H1 (cell line): ENCODE data around the gene TMEM54. TPM values are rescaled to one million over a fixed set of nuclear protein-coding genes. Genes with fewer than 3 reads are reported as not detected.

Source experiments
- CTCF ChIA-PET: fragments of 300-600 bp; sonication (Branson Sonifier 250); formaldehyde crosslinking; loops from one replicate; lab custom pipeline; 2021; ENCODE audit not compliant: partially characterized antibody; lab: Charles Lee
- POLR2A ChIA-PET: fragments of 300-600 bp; sonication (Branson Sonifier 250); formaldehyde crosslinking; loops from one replicate; lab custom pipeline; 2021; ENCODE audit warnings: inconsistent platforms; ENCODE audit not compliant: partially characterized antibody; lab: Charles Lee
- DNase-seq, 2 experiments: peaks; one replicate each; pipeline versions ENCODE4 v3.0.0 to v3.0.0-alpha.2; 2010 to 2022; ENCODE audit warnings: low spot score in 2 of 2, low read depth in 1 of 2, mixed read lengths in 1 of 2
- FAIRE-seq: peaks from 2 replicates; lab custom pipeline; 2011; peaks lifted over from hg19 to GRCh38; lab: Jason Lieb, UNC
- H2AFZ ChIP-seq: 2 replicates; pipeline ENCODE4 v1.8.1; 2012; ENCODE audit warnings: low read length, inconsistent platforms
- H2AK5ac ChIP-seq: 2 replicates; pipeline ENCODE4 v1.6.1; 2013; ENCODE audit warnings: low read depth, low read length
- H2BK120ac ChIP-seq: replicated peaks from 2 replicates; pipeline ENCODE3; 2013; ENCODE audit warnings: low read depth, low read length, inconsistent platforms
- H2BK12ac ChIP-seq: 2 replicates; pipeline ENCODE4 v1.6.1; 2013; ENCODE audit warnings: low read depth, low read length
- H2BK15ac ChIP-seq: 2 replicates; pipeline ENCODE4 v1.6.1; 2013; ENCODE audit warnings: low read length
- H2BK20ac ChIP-seq: 2 replicates; pipeline ENCODE4 v1.6.1; 2013; ENCODE audit warnings: low read length
- H2BK5ac ChIP-seq: 2 replicates; pipeline ENCODE4 v1.6.1; 2013; ENCODE audit warnings: low read depth, low read length
- H3K14ac ChIP-seq: 2 replicates; pipeline ENCODE4 v1.6.1; 2013; ENCODE audit warnings: inconsistent platforms; ENCODE audit not compliant: insufficient read length
- H3K18ac ChIP-seq: 2 replicates; pipeline ENCODE4 v1.6.1; 2013; ENCODE audit warnings: low read length; ENCODE audit errors: extremely low read depth
- H3K23ac ChIP-seq: 2 replicates; pipeline ENCODE4 v1.6.1; 2013; ENCODE audit warnings: inconsistent platforms; ENCODE audit not compliant: insufficient read length
- H3K23me2 ChIP-seq: 2 replicates; pipeline ENCODE4 v1.6.1; 2013; ENCODE audit warnings: low read depth, low read length
- H3K27ac ChIP-seq: 2 replicates; pipeline ENCODE4 v1.6.1; 2011; ENCODE audit warnings: low read depth, low read length, inconsistent platforms
- H3K27me3 ChIP-seq, 4 experiments: replicated peaks in 1 of 4; 1 replicate in 1 of 4; 2 replicates in 3 of 4; pipeline versions ENCODE4 v1.6.1 to v1.8.1; 2011 to 2013; ENCODE audit warnings: low read length in 3 of 4, mild to moderate bottlenecking in 3 of 4, inconsistent platforms in 2 of 4, mixed read lengths in 2 of 4, moderate library complexity in 1 of 4; ENCODE audit not compliant: control insufficient read depth in 3 of 4, insufficient read depth in 3 of 4; ENCODE audit errors: extremely low read depth in 1 of 4
- H3K36me3 ChIP-seq, 4 experiments: 2 replicates each; pipeline versions ENCODE4 v1.6.1 to v1.8.1; 2011 to 2013; ENCODE audit warnings: mild to moderate bottlenecking in 4 of 4, low read length in 3 of 4, moderate library complexity in 2 of 4, control low read depth in 1 of 4, inconsistent platforms in 1 of 4; ENCODE audit not compliant: insufficient read depth in 4 of 4, control insufficient read depth in 2 of 4
- H3K4ac ChIP-seq: replicated peaks from 2 replicates; pipeline ENCODE3; 2013; ENCODE audit warnings: low read length, low read depth, mixed read lengths, inconsistent platforms; ENCODE audit not compliant: insufficient read length
- H3K4me1 ChIP-seq, 4 experiments: replicated peaks in 1 of 4; 1 replicate in 1 of 4; 2 replicates in 3 of 4; pipeline versions ENCODE4 v1.6.1 to v1.8.1; 2011 to 2013; ENCODE audit warnings: low read length in 3 of 4, inconsistent platforms in 2 of 4, mixed read lengths in 1 of 4; ENCODE audit not compliant: insufficient read depth in 4 of 4, control insufficient read depth in 3 of 4
- H3K4me2 ChIP-seq, 2 experiments: 2 replicates each; pipeline versions ENCODE4 v1.6.1 to v1.8.1; 2011 to 2013; ENCODE audit warnings: low read depth in 2 of 2, low read length in 2 of 2, control low read depth in 1 of 2, inconsistent platforms in 1 of 2, mild to moderate bottlenecking in 1 of 2; ENCODE audit not compliant: insufficient read depth in 1 of 2
- H3K4me3 ChIP-seq, 4 experiments: fragments of 200-600, 300-600 bp in 1 of 4; sonication (generic), shearing (Covaris generic), sonication (Bioruptor Twin) in 1 of 4; 2 replicates each; pipeline versions ENCODE4 v1.5.1 to v1.8.1; 2011 to 2016; ENCODE audit warnings: low read length in 4 of 4, low read depth in 3 of 4, control low read depth in 2 of 4, inconsistent platforms in 2 of 4, mild to moderate bottlenecking in 2 of 4, mixed read lengths in 1 of 4, moderate library complexity in 1 of 4; ENCODE audit not compliant: insufficient read depth in 2 of 4; ENCODE audit errors: extremely low read depth in 1 of 4
- H3K56ac ChIP-seq: replicated peaks from 2 replicates; pipeline ENCODE3; 2013; ENCODE audit warnings: low read depth, mild to moderate bottlenecking, mixed read lengths, low read length, inconsistent platforms; ENCODE audit not compliant: insufficient read length
- H3K79me1 ChIP-seq: 2 replicates; pipeline ENCODE4 v1.6.1; 2013; ENCODE audit warnings: low read depth, low read length, control low read depth
- H3K79me2 ChIP-seq, 2 experiments: 2 replicates each; pipeline versions ENCODE4 v1.6.1 to v1.8.1; 2012 to 2013; ENCODE audit warnings: low read length in 2 of 2, mild to moderate bottlenecking in 2 of 2, inconsistent platforms in 1 of 2; ENCODE audit not compliant: insufficient read depth in 2 of 2, control insufficient read depth in 1 of 2
- H3K9ac ChIP-seq, 4 experiments: replicated peaks in 1 of 4; 1 replicate in 1 of 4; 2 replicates in 3 of 4; pipeline versions ENCODE4 v1.6.1 to v1.8.1; 2011 to 2013; ENCODE audit warnings: low read depth in 3 of 4, low read length in 3 of 4, control low read depth in 2 of 4, mild to moderate bottlenecking in 2 of 4, moderate library complexity in 2 of 4, inconsistent platforms in 1 of 4; ENCODE audit errors: extremely low read depth in 1 of 4
- H3K9me3 ChIP-seq, 2 experiments: 2 replicates each; pipeline versions ENCODE4 v1.6.1 to v1.8.1; 2012 to 2013; ENCODE audit warnings: mild to moderate bottlenecking in 2 of 2, moderate library complexity in 2 of 2, control low read depth in 1 of 2, inconsistent platforms in 1 of 2, low read depth in 1 of 2, low read length in 1 of 2, mixed read lengths in 1 of 2; ENCODE audit not compliant: insufficient read depth in 2 of 2
- H4K20me1 ChIP-seq, 2 experiments: replicated peaks in 1 of 2; 2 replicates each; pipeline versions ENCODE3 to v1.8.1; 2011 to 2013; ENCODE audit warnings: inconsistent platforms in 2 of 2, low read length in 2 of 2, mild to moderate bottlenecking in 1 of 2; ENCODE audit not compliant: insufficient read depth in 2 of 2, control insufficient read depth in 1 of 2
- H4K5ac ChIP-seq: 2 replicates; pipeline ENCODE4 v1.6.1; 2013; ENCODE audit warnings: low read length, low read depth, mixed read lengths, inconsistent platforms; ENCODE audit not compliant: insufficient read length
- H4K8ac ChIP-seq: 2 replicates; pipeline ENCODE4 v1.8.0; 2013; ENCODE audit warnings: mild to moderate bottlenecking, moderate library complexity, low read length, inconsistent platforms; ENCODE audit not compliant: insufficient read depth; ENCODE audit errors: extremely low read depth
- H4K91ac ChIP-seq: replicated peaks from 2 replicates; pipeline ENCODE3; 2013; ENCODE audit warnings: low read length, mixed read lengths, inconsistent platforms; ENCODE audit not compliant: insufficient read length
- POLR2A ChIP-seq, 2 experiments: IDR thresholded peaks; 1 replicate in 1 of 2; 2 replicates in 1 of 2; pipeline ENCODE4 v1.6.1; 2011; ENCODE audit warnings: low read depth in 2 of 2, low read length in 2 of 2, mild to moderate bottlenecking in 2 of 2; ENCODE audit errors: control extremely low read depth in 1 of 2
- SAP30 ChIP-seq: fragments of 300-600 bp; sonication (generic); IDR thresholded peaks from 2 replicates; pipeline ENCODE4 v1.7.1; 2012; ENCODE audit warnings: low read length, moderate library complexity, mild to moderate bottlenecking, inconsistent platforms; ENCODE audit not compliant: insufficient read depth, insufficient replicate concordance
- SRF ChIP-seq: IDR thresholded peaks from 2 replicates; pipeline ENCODE4 v1.6.1; 2011; ENCODE audit warnings: mild to moderate bottlenecking, low read depth, low read length, moderate library complexity
- WGBS, 2 experiments: shearing (Covaris generic) in 1 of 2; methylation state at CpG; one replicate each; pipeline versions ENCODE4 v1.1.6 to v1.1.7; 2013 to 2015; ENCODE audit warnings: low lambda C conversion rate in 2 of 2, mixed read lengths in 2 of 2, inconsistent platforms in 1 of 2, low coverage in 1 of 2, missing lambda C conversion rate in 1 of 2; ENCODE audit not compliant: insufficient replicate concordance in 2 of 2, insufficient coverage in 1 of 2, insufficient read length in 1 of 2; ENCODE audit errors: extremely low coverage in 1 of 2, missing lambda C conversion rate in 1 of 2; 5-methylcytosine and 5-hydroxymethylcytosine counted together
- polyA plus RNA-seq, 7 experiments: library from polyadenylated mRNA; depleted of rRNA in 3 of 7; stranded (reverse) in 5 of 7; unstranded in 2 of 7; fragments of >200 nt in 5 of 7; fragments of 200-250 nt in 2 of 7; gene quantifications; 1 replicate in 5 of 7; 2 replicates in 1 of 7; 4 replicates in 1 of 7; pipeline versions ENCODE4 v1.2.1 to v1.2.3, GENCODE V29; 2011 to 2013; ENCODE audit warnings: missing spikeins in 2 of 7, mixed read lengths in 2 of 7
- total RNA-seq: library from RNA; stranded (reverse); fragmentation: NEBNext Ultra II Directional; extraction: Animal tissue kit (Norgen Biotek cat#: 25700); gene quantifications from 2 replicates; pipeline ENCODE4 v1.2.1, GENCODE V29; 2021

The TMEM54 gene
- total and polyA plus RNA-seq, 2 of the 8 experiments (the other 6 are each of a cell fraction or from before 2014, with no cell fraction given), result 9.5 to 58.7 TPM

DNA sequence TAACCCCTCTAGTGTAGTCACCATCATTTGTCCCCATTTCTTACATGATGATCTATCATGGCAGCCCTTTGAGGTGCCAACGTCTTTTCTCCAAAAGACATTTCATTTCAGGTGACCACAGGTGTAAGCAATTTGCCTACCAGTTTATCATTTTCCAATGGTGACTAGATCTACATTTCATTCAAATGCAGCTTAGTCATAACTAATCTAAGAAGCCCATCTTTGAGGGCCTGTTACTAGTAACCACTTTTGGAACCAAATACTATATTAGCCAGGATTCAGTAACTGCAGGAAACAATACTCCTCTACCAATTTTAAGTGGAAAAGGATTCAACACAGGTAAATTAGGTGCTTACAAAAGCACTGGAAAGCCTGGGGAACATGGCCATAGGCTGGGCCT lies 30.6 kb upstream of the TMEM54 start:
- Histone ChIP-seq H3K27ac (no peak overlapping the region), H3K4ac (no peak overlapping the region), H4K8ac (no peak overlapping the region), H3K79me2 (no peaks in the 10 kb centered on the region), H2BK120ac (no peak overlapping the region), H3K56ac (no peak overlapping the region), H2BK5ac (no peak overlapping the region), H2BK20ac (no peak overlapping the region), H3K9ac (no peak overlapping the region), H3K4me3 (no peak overlapping the region), H3K9me3 (no peaks in the 10 kb centered on the region), H2BK12ac (no peak overlapping the region), H3K36me3 (peaks cover 0 to 4% (median 0%) of the 10 kb centered on the region in 4 experiments; a peak in 1 of 8 replicates), H3K14ac (no peak overlapping the region), H3K27me3 (peaks cover 4 to 12% (median 9%) of the 10 kb centered on the region in 4 experiments; a peak in 6 of 7 replicates), H2AK5ac (no peak overlapping the region), H4K5ac (no peak overlapping the region), H3K23ac (no peak overlapping the region), H3K4me2 (no peak overlapping the region), H3K79me1 (no peaks in the 10 kb centered on the region), H4K20me1 (peaks cover under 1 to 2% of the 10 kb centered on the region in 2 experiments), H3K4me1 (no peaks in the 10 kb centered on the region; a peak in 1 of 7 replicates), H2BK15ac (no peak overlapping the region), H4K91ac (no peak overlapping the region), H3K18ac (no peak overlapping the region), H2AFZ (no peak overlapping the region), H3K23me2 (no peaks in the 10 kb centered on the region; the same call in 1 of the 2 replicates)
- POLR2A ChIA-PET, result interaction anchor here (0.6 to 1.5 kb wide), 3 partner anchors 33 to 286 kb away, joined by 3 to 7 read pairs (median 3); partner anchors contain the start of gene RNF19B
- TF ChIP-seq POLR2A (IDR thresholded peaks at IDR 0.05; ENCODE audit: control extremely low read depth in 1 of 2, low read depth in 2 of 2, low read length in 2 of 2) (no peak), SAP30 (no peak), SRF (no peak)
- 90% methylated on average over 1 of the region's 1 CpG; no CpG with 5 or more reads in 1 of the 2 experiments for WGBS, 2 experiments
- FAIRE-seq (no peak), DNase-seq (no peak)
- CTCF ChIA-PET, result interaction anchor here (0.7 to 7.4 kb wide), 18 partner anchors 9 to 365 kb away, joined by 3 to 77 read pairs (median 6); partner anchors contain the start of gene HPCA
